HCT116 (cell line): ENCODE results near the gene PLEKHO2.

Experiments
- CBX3 ChIP-seq: IDR thresholded peaks from 2 replicates; pipeline ENCODE4 v1.6.1; 2012; ENCODE audit warnings: low read depth
- EZH2 ChIP-seq: fragments of 200-600 bp; sonication (generic); IDR thresholded peaks from 2 replicates; pipeline ENCODE4 v1.6.1; 2017; ENCODE audit warnings: antibody characterized with exemption, mixed run types
- EZH2phosphoT487 ChIP-seq: fragments of 200-600 bp; IDR thresholded peaks from 2 replicates; pipeline ENCODE4 v1.6.1; 2018; ENCODE audit warnings: antibody characterized with exemption, borderline replicate concordance
- POLR2A ChIP-seq: IDR thresholded peaks from 2 replicates; pipeline ENCODE4 v1.7.0; 2011; ENCODE audit warnings: borderline replicate concordance; ENCODE audit not compliant: insufficient read depth, insufficient read length; ENCODE audit errors: extremely low read depth
- POLR2AphosphoS5 ChIP-seq: IDR thresholded peaks from 2 replicates; pipeline ENCODE4 v1.6.1; 2011; ENCODE audit warnings: mild to moderate bottlenecking, low read depth, low read length, moderate library complexity
- SRF ChIP-seq: IDR thresholded peaks from 2 replicates; pipeline ENCODE4 v1.6.1; 2012; ENCODE audit warnings: low read depth
- YY1 ChIP-seq: IDR thresholded peaks from 2 replicates; pipeline ENCODE4 v1.6.1; 2011; ENCODE audit warnings: low read length, low read depth, moderate library complexity, mild to moderate bottlenecking; ENCODE audit not compliant: insufficient replicate concordance; ENCODE audit errors: extremely low read depth
- ZFX ChIP-seq: fragments of 450-650 bp; IDR thresholded peaks from 2 replicates; pipeline ENCODE4 v1.6.1; 2017
- ZNF274 ChIP-seq: fragments of 200-500 bp; sonication (Bioruptor generic); IDR thresholded peaks from 2 replicates; pipeline ENCODE4 v1.6.1; 2014; ENCODE audit warnings: mild to moderate bottlenecking, low read depth, low read length, inconsistent platforms
- TF ChIP-seq, protein P1 (sequence below): IDR thresholded peaks from 2 replicates; pipeline ENCODE4 v1.6.1; 2012
- TF ChIP-seq, protein P2 (sequence below), 3 experiments: fragments of 200-600 bp in 1 of 3; sonication (generic) in 1 of 3; IDR thresholded peaks in 2 of 3; conservative IDR thresholded peaks in 1 of 3; 2 replicates each; pipeline ENCODE4 v1.5.1; 2012 to 2017; ENCODE audit warnings: low read depth in 2 of 3, low read length in 2 of 3, antibody characterized with exemption in 1 of 3, borderline replicate concordance in 1 of 3, control low read depth in 1 of 3, mild to moderate bottlenecking in 1 of 3, mixed read lengths in 1 of 3, mixed run types in 1 of 3, moderate library complexity in 1 of 3; ENCODE audit not compliant: insufficient read depth in 1 of 3

DNA sequence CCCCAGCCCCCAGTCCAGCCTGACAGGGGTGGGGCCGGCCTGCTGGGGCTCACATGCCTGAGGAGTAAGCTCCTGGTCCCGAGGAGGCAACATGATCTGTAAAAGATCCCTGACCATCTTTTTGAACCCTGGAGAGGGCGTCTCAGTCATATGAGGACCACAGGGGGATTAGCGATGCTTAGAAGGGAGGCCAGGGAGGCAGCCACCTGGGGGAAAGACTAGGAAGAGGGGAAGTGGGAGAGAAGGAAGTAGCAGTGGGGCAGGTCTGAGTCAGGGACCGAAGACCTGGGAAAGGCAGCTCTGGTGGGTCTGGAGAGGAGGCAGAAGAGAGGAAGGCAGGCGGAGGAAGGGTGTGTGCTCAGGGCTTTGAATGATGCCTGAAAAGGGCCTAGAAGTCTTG is 35.2 kb upstream of the PLEKHO2 start:
- TF ChIP-seq, protein P1, sequence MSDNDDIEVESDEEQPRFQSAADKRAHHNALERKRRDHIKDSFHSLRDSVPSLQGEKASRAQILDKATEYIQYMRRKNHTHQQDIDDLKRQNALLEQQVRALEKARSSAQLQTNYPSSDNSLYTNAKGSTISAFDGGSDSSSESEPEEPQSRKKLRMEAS, result no peak
- TF ChIP-seq, protein P2, sequence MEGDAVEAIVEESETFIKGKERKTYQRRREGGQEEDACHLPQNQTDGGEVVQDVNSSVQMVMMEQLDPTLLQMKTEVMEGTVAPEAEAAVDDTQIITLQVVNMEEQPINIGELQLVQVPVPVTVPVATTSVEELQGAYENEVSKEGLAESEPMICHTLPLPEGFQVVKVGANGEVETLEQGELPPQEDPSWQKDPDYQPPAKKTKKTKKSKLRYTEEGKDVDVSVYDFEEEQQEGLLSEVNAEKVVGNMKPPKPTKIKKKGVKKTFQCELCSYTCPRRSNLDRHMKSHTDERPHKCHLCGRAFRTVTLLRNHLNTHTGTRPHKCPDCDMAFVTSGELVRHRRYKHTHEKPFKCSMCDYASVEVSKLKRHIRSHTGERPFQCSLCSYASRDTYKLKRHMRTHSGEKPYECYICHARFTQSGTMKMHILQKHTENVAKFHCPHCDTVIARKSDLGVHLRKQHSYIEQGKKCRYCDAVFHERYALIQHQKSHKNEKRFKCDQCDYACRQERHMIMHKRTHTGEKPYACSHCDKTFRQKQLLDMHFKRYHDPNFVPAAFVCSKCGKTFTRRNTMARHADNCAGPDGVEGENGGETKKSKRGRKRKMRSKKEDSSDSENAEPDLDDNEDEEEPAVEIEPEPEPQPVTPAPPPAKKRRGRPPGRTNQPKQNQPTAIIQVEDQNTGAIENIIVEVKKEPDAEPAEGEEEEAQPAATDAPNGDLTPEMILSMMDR (IDR thresholded peaks at IDR 0.05 in 2 of 3, conservative IDR thresholded peaks at IDR 0.05 in 1 of 3; ENCODE audit: borderline replicate concordance in 1 of 3, insufficient read depth in 1 of 3, low read depth in 2 of 3, low read length in 2 of 3), result no peak
- TF ChIP-seq SRF (no peak), CBX3 (no peak), POLR2A (no peak), EZH2 (no peak), EZH2phosphoT487 (no peak), YY1 (no peak), ZFX (no peak), POLR2AphosphoS5 (no peak), ZNF274 (no peak)
